Epidermal melanocyte (primary cell): Measurements from ENCODE around the gene MCMBP.
"Not testable (repeated sequence)": the region's sequence is repeated elsewhere in the genome, so short reads cannot be mapped to it uniquely, and the experiment has no call there.

ENCODE experiments used
- DNase-seq: peaks from one replicate; pipeline ENCODE4 v3.0.0; 2011; ENCODE audit warnings: low spot score; ENCODE audit not compliant: insufficient read length

The MCMBP gene

GRCh38 chr10:119829429-119829828 lies 43.2 kb downstream of the MCMBP start:
- no peak for DNase-seq

GRCh38 chr10:119827430-119827829 lies 45.2 kb downstream of the MCMBP start:
- no peak for DNase-seq

GRCh38 chr10:119826771-119827170 lies 45.9 kb downstream of the MCMBP start:
- DNase-seq: no peak

DNA sequence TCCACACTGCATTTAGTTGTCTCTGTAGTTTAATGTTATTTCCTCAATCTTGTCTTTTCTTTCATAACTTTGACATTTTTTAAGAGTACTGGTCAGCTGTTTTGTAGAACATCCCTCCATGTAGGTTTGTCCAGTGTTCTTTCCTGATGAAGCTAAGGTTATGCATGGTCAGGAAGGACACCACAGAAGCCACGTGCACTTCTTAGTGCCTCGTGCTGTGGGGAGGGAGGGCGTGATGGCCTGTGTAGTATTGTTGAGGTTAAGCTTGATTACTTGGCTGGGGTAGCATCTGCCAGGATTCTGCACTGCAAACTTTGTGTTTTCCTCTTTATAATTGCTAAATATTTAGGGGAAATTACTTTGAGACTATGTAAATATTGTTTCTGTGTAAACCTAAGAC lies 48.3 kb downstream of the MCMBP start:
- no peak for DNase-seq

GRCh38 chr10:119821182-119821581 lies 51.5 kb downstream of the MCMBP start:
- DNase-seq: no peak

DNA sequence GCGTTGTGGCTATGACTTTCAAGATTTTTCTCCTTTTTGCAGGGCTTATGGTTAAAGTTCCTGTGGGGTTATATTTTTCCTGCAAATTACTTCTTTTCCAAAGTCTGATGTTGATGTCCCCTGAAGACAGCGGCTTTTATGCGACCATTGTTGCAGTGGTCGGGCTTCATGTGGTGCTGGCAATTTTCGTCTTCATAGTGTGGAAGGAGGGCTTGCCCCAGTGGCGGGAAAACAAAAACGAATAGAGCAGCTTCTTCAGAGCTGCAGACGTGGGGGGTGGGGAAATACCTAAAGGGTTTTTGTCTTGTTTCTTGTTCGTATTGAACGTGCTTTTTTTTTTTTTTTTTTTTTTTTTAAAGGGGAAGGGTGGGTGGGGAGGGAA lies 53.8 kb downstream of the MCMBP start:
- no peak for DNase-seq

DNA sequence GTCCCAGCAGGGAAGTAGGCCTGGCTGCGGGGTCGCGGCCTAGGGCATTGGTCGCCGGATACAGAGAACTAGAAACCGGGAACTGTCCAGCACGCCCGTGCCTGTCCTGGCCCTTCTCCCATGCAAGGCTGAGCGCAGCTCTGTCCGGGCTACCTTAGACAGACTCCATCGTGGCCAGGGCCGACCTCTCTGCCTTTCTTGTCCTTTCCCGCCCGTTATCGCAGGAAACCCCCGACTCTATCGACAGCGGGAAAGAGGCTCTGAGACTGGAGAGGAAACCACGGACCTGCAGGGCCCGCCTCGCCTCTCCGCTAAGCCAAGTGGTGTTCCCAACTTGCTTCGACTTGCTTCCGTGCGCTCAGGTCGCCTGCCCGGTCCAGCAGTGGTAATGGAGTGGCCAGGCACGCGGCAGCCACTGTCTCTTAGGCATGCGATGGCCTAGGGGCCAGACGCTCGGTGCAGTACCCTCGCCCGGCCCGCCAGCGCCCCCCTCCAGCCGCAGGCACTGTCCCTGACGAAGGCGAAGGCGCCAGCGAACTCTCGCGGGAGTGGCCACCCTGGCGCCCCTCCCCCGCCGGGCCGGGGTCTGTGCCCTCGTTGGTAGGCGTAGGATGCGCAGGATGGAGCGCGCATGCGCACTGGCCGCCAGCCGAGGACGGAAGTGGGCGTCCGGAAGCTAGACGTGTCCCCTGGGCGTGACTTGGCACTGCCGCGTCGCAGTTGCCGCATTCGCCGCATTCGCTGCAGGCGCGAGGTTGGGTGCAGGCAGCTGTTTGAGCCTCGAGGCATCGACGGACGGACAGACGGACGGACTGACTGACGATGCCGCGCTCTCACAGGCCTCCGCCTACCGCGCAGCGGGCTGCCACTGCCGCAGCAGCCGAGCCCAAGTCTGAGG lies 54.4 kb downstream of the MCMBP start:
- no peak for DNase-seq

DNA sequence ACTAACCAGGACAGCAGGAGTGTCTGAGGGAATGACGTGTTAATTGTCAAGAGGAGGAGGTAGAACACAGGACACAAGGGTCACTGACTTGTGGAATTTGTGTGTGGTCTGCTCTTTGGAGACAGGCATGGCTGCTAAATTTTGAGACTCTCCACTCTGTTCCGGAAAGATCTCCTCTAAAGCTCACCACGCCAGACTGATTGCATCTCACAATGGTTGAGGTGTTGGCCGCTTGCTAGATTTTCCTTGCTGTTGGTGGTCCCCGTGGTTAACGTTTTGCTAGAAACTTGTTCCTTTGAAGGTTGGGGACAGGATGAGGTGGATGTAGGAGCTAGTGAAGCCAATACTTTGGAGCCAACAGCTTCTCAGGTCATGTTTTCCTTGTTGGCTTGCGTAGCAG lies 57.0 kb downstream of the MCMBP start:
- DNase-seq: no peak

GRCh38 chr10:119812684-119813083 lies 60.0 kb downstream of the MCMBP start:
- no peak for DNase-seq

GRCh38 chr10:119811122-119811521 lies 61.5 kb downstream of the MCMBP start:
- no peak for DNase-seq

GRCh38 chr10:119807960-119808697 lies 64.5 kb downstream of the MCMBP start:
- DNase-seq: no peak

GRCh38 chr10:119806334-119807130 lies 66.1 kb downstream of the MCMBP start:
- DNase-seq: no peak

- no peak for DNase-seq
Measured at GRCh38 chr10:119805702-119806230, 66.9 kb downstream of the MCMBP start.

- no peak for DNase-seq
Measured at GRCh38 chr10:119803264-119803663, 69.4 kb downstream of the MCMBP start.

GRCh38 chr10:119801998-119802538 lies 70.6 kb downstream of the MCMBP start:
- no peak for DNase-seq

- no peak for DNase-seq
Measured at GRCh38 chr10:119801176-119801575, 71.5 kb downstream of the MCMBP start.

DNA sequence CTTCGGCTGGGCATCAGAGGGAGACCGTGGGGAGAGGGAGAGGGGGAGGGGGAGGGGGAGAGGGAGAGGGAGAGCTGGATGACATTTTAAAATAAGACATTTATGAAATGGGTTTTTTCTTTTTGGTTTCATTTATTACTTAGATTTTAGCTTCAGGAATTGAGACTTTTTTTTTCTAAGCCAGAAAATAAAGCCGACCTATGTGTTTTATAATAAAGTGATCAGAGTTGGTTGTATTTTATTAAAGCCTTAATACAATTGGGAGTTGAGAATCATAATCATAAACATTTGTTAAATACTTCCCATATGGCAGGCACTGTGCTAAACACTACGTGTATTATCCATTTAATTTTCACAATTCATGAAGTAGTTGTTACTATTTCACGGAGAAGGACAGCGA lies 76.6 kb downstream of the MCMBP start:
- DNase-seq: no peak

DNA sequence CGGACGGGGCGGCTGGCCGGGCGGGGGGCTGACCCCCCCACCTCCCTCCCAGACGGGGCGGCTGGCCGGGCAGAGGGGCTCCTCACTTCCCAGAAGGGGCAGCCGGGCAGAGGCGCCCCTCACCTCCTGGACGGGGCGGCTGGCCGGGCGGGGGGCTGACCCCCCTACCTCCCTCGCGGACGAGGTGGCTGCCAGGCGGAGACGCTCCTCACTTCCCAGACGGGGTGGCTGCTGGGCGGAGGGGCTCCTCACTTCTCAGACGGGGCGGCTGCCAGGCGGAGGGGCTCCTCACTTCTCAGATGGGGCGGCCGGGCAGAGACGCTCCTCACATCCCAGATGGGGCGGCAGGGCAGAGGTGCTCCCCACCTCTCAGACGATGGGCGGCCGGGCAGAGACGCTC lies 77.5 kb downstream of the MCMBP start:
- DNase-seq: not testable (repeated sequence)

GRCh38 chr10:119786117-119786769 lies 86.4 kb downstream of the MCMBP start:
- DNase-seq: no peak

GRCh38 chr10:119784340-119785067 lies 88.1 kb downstream of the MCMBP start:
- no peak for DNase-seq
